Hepatocyte (in vitro differentiated cells): ENCODE measurements around the gene EFCAB7. TPM values are rescaled to one million over a fixed set of nuclear protein-coding genes. Genes with fewer than 3 reads are reported as not detected.

Source experiments
- DNase-seq: peaks from one replicate; pipeline ENCODE4 v3.0.0-alpha.2; 2016; ENCODE audit warnings: low spot score
- H2AFZ ChIP-seq: fragments of 200-600 bp; sonication (generic); 2 replicates; pipeline ENCODE4 v1.6.0; 2016; ENCODE audit warnings: antibody characterized with exemption, mild to moderate bottlenecking
- H3K27ac ChIP-seq: fragments of 200-600 bp; sonication (generic); 2 replicates; pipeline ENCODE4 v1.5.1; 2016; ENCODE audit warnings: mild to moderate bottlenecking
- H3K27me3 ChIP-seq: fragments of 200-600 bp; sonication (generic); 2 replicates; pipeline ENCODE4 v1.6.1; 2016
- H3K36me3 ChIP-seq: fragments of 200-600 bp; sonication (generic); replicated peaks from 2 replicates; pipeline ENCODE4 v1.5.1; 2016; ENCODE audit warnings: low read depth; ENCODE audit not compliant: insufficient read depth
- H3K4me1 ChIP-seq: fragments of 200-600 bp; sonication (generic); 2 replicates; pipeline ENCODE4 v1.5.1; 2016; ENCODE audit warnings: mild to moderate bottlenecking, moderate library complexity; ENCODE audit not compliant: insufficient read depth
- H3K4me2 ChIP-seq: fragments of 200-600 bp; sonication (generic); 2 replicates; pipeline ENCODE4 v1.6.0; 2016
- H3K4me3 ChIP-seq: fragments of 200-600 bp; sonication (generic); 2 replicates; pipeline ENCODE4 v1.5.1; 2016; ENCODE audit warnings: mild to moderate bottlenecking
- H3K79me2 ChIP-seq: fragments of 200-600 bp; sonication (generic); 2 replicates; pipeline ENCODE4 v1.6.0; 2017; ENCODE audit warnings: mild to moderate bottlenecking
- H3K9me2 ChIP-seq: fragments of 200-600 bp; sonication (generic); replicated peaks from 2 replicates; pipeline ENCODE4 v1.6.0; 2017; ENCODE audit warnings: mild to moderate bottlenecking; ENCODE audit not compliant: insufficient read depth
- H3K9me3 ChIP-seq: fragments of 200-600 bp; sonication (generic); 2 replicates; pipeline ENCODE4 v1.5.1; 2016; ENCODE audit warnings: low read depth, mild to moderate bottlenecking
- H4K20me1 ChIP-seq: fragments of 200-600 bp; sonication (generic); 2 replicates; pipeline ENCODE4 v1.6.0; 2016; ENCODE audit warnings: mild to moderate bottlenecking; ENCODE audit not compliant: insufficient read depth, poor library complexity, severe bottlenecking
- CTCF ChIP-seq: fragments of 200-600 bp; sonication (generic); IDR thresholded peaks from 2 replicates; pipeline ENCODE4 v1.5.1; 2016; ENCODE audit warnings: antibody characterized with exemption, mild to moderate bottlenecking; ENCODE audit not compliant: poor library complexity
- EZH2 ChIP-seq: fragments of 200-600 bp; sonication (generic); IDR thresholded peaks from 2 replicates; pipeline ENCODE4 v1.6.1; 2016; ENCODE audit warnings: antibody characterized with exemption, mild to moderate bottlenecking, borderline replicate concordance
- EZH2phosphoT487 ChIP-seq: fragments of 200-600 bp; sonication (generic); IDR thresholded peaks from one replicate; pipeline ENCODE4 v1.6.1; 2018; ENCODE audit warnings: antibody characterized with exemption, mild to moderate bottlenecking, low read depth, moderate library complexity; ENCODE audit not compliant: unreplicated experiment, severe bottlenecking
- WGBS: methylation state at CpG from one replicate; pipeline ENCODE4 v1.1.6; 2016; ENCODE audit warnings: low lambda C conversion rate; ENCODE audit errors: missing lambda C conversion rate; 5-methylcytosine and 5-hydroxymethylcytosine counted together
- polyA plus RNA-seq: library from polyadenylated mRNA; unstranded; fragments of >200 nt; fragmentation: Nextera tagmentation; extraction: Ambion mirVana; gene quantifications from 2 replicates; pipeline ENCODE4 v1.2.1, GENCODE V29; 2016
- total RNA-seq: library from RNA; depleted of rRNA; stranded (reverse); fragments of >200 nt; gene quantifications from 2 replicates; pipeline ENCODE4 v1.2.3, GENCODE V29; 2014

EFCAB7 gene
- total and polyA plus RNA-seq, 2 experiments from 2014 or later = 4.3 to 7.9 TPM

- Histone ChIP-seq H3K4me3 (no peak overlapping the region), H3K4me1 (no peaks in the 10 kb centered on the region), H3K79me2 (peaks cover 34% of the 10 kb centered on the region), H4K20me1 (no peaks in the 10 kb centered on the region), H3K27me3 (no peaks in the 10 kb centered on the region), H2AFZ (no peak overlapping the region), H3K9me3 (no peaks in the 10 kb centered on the region), H3K4me2 (no peak overlapping the region), H3K9me2 (no peaks in the 10 kb centered on the region), H3K36me3 (no peaks in the 10 kb centered on the region), H3K27ac (no peak overlapping the region)
- 97% methylated on average over 1 of the region's 1 CpG for WGBS
- TF ChIP-seq EZH2 (no peak), CTCF (no peak), EZH2phosphoT487 (no peak)
- DNase-seq = no peak
These were observed 78.6 kb downstream of the EFCAB7 start for GRCh38 chr1:63601912-63602311.

- H3K79me2 ChIP-seq = peaks cover 35% of the 10 kb centered on the region
- no peak for DNase-seq
- H3K4me1 ChIP-seq = no peaks in the 10 kb centered on the region
- WGBS = 89% methylated on average over 5 of the region's 5 CpGs
- no peak overlapping the region for H2AFZ ChIP-seq
- no peaks in the 10 kb centered on the region for H3K9me2 ChIP-seq
- no peaks in the 10 kb centered on the region for H3K36me3 ChIP-seq
- no peaks in the 10 kb centered on the region for H3K9me3 ChIP-seq
- no peak for TF ChIP-seq EZH2phosphoT487
- no peak for TF ChIP-seq CTCF
- no peak for TF ChIP-seq EZH2
- H3K27me3 ChIP-seq = no peaks in the 10 kb centered on the region
- H3K4me3 ChIP-seq = no peak overlapping the region
- H4K20me1 ChIP-seq = no peaks in the 10 kb centered on the region
- H3K4me2 ChIP-seq = no peak overlapping the region
- no peak overlapping the region for H3K27ac ChIP-seq
These were observed 79.3 kb downstream of the EFCAB7 start for GRCh38 chr1:63602629-63603028.

- H3K9me3 ChIP-seq = no peaks in the 10 kb centered on the region
- H3K9me2 ChIP-seq = no peaks in the 10 kb centered on the region
- H3K27me3 ChIP-seq = no peaks in the 10 kb centered on the region
- H4K20me1 ChIP-seq = no peaks in the 10 kb centered on the region
- no peak overlapping the region for H3K4me3 ChIP-seq
- H3K4me1 ChIP-seq = no peaks in the 10 kb centered on the region
- no peak overlapping the region for H2AFZ ChIP-seq
- no peaks in the 10 kb centered on the region for H3K36me3 ChIP-seq
- 92% methylated on average over 3 of the region's 3 CpGs for WGBS
- H3K27ac ChIP-seq = no peak overlapping the region
- H3K4me2 ChIP-seq = no peak overlapping the region
- TF ChIP-seq EZH2 = no peak
- no peak for TF ChIP-seq EZH2phosphoT487
- TF ChIP-seq CTCF = no peak
- peaks cover 39% of the 10 kb centered on the region for H3K79me2 ChIP-seq
- DNase-seq = no peak
These were observed 80.5 kb downstream of the EFCAB7 start for GRCh38 chr1:63603810-63604209.

GRCh38 chr1:63607322-63607721 lies 84.0 kb downstream of the EFCAB7 start:
- no peak for TF ChIP-seq CTCF
- no peak for TF ChIP-seq EZH2
- no peak for TF ChIP-seq EZH2phosphoT487
- H3K27me3 ChIP-seq = no peaks in the 10 kb centered on the region
- no peak overlapping the region for H2AFZ ChIP-seq
- no peak overlapping the region for H3K27ac ChIP-seq
- H3K9me2 ChIP-seq = no peaks in the 10 kb centered on the region
- H3K9me3 ChIP-seq = no peaks in the 10 kb centered on the region
- no peaks in the 10 kb centered on the region for H3K36me3 ChIP-seq
- H3K4me1 ChIP-seq = peaks cover 4% of the 10 kb centered on the region
- DNase-seq = no peak
- H3K4me2 ChIP-seq = no peak overlapping the region
- 97% methylated on average over 7 of the region's 7 CpGs for WGBS
- H3K4me3 ChIP-seq = no peak overlapping the region
- peaks cover 31% of the 10 kb centered on the region for H3K79me2 ChIP-seq
- no peaks in the 10 kb centered on the region for H4K20me1 ChIP-seq
